NCI-H1092 treated with DMSO at 0.1 percent for 48 hours (cell line): Measurements from ENCODE around the gene DUSP5.
A peak's percentile ranks its signal among the peaks of the same experiment; 100 is the strongest.

Experiments used
- DNase-seq: peaks from one replicate; lab custom pipeline; 2025; lab: John Stamatoyannopoulos, UW

DUSP5 gene

GRCh38 chr10:110501142-110501937 is 3.6 kb downstream of the DUSP5 start:
- no peak for DNase-seq

- no peak for DNase-seq
These were observed 4.6 kb downstream of the DUSP5 start for GRCh38 chr10:110502072-110502845.

- peak; percentile 78 for DNase-seq
These were observed 5.2 kb downstream of the DUSP5 start for GRCh38 chr10:110502851-110503301.

GRCh38 chr10:110503528-110504110 is 5.9 kb downstream of the DUSP5 start:
- DNase-seq, result no peak

- no peak for DNase-seq
These were observed 6.5 kb downstream of the DUSP5 start for GRCh38 chr10:110504111-110504735.

GRCh38 chr10:110505130-110505770 is 7.5 kb downstream of the DUSP5 start:
- no peak for DNase-seq

- no peak for DNase-seq
These were observed 8.7 kb downstream of the DUSP5 start for GRCh38 chr10:110506448-110506847.

GRCh38 chr10:110507346-110507745 is 9.6 kb downstream of the DUSP5 start:
- no peak for DNase-seq

GRCh38 chr10:110508159-110508788 is 10.6 kb downstream of the DUSP5 start:
- no peak for DNase-seq

- DNase-seq, result no peak
These were observed 11.3 kb downstream of the DUSP5 start for GRCh38 chr10:110508806-110509544.

GRCh38 chr10:110509560-110509959 is 11.9 kb downstream of the DUSP5 start:
- DNase-seq, result no peak

- no peak for DNase-seq
These were observed 12.4 kb downstream of the DUSP5 start for GRCh38 chr10:110510086-110510485.

GRCh38 chr10:110510730-110511129 is 13.0 kb downstream of the DUSP5 start:
- no peak for DNase-seq

- DNase-seq, result no peak
These were observed 14.2 kb downstream of the DUSP5 start for GRCh38 chr10:110511734-110512449.

GRCh38 chr10:110512461-110513187 is 14.9 kb downstream of the DUSP5 start:
- DNase-seq, result no peak

GRCh38 chr10:110513949-110514348 is 16.2 kb downstream of the DUSP5 start:
- no peak for DNase-seq

- DNase-seq, result no peak
These were observed 17.1 kb downstream of the DUSP5 start for GRCh38 chr10:110514848-110515247.

- DNase-seq, result no peak
These were observed 19.2 kb downstream of the DUSP5 start for GRCh38 chr10:110516815-110517492.
